Measurements from ENCODE around the gene GSTK1.

The GSTK1 gene

DNA sequence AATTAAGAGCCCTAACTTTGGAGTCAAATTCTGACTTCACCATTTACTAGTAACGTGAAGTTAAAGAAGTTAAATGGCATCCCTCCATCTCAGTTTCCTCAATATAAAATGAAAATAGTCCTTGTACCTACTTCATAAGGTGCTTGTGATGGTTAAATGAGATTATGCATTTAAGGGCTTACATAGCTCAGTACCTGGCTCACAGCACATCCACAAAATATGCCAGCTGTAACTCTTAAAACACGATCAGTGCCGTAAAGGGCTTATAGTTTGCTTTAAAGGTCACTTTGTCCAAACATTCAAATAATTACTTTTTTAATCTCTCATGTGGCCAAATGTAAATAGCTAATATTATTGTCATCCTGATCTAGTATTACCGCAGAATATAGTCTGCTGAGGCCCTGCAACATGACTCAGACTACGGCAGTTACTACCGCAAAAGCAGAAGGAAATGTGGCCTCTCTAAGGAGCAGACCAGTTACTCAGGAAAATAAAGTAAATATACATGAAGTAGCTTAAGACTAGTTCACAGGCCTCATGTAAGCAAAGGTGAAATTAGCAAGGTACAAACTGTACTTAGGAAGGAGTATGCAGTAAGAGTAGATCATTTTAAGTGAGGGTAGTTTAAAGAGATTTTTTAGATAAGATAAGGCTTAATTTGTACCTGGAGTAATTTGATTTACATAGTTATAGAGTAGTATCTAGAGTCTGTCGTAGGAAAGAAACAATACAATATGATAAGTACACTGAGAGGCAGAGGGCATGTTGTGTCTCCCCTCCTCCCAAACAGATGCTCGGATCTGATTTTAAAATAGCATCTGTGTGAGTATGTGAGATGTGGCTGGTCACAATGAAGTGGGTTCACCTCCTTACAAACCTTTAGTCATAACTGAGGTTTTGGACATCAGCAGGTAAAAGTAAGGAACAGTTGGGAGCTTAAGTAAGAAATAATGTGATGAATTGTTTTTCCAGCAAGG lies 38.0 kb downstream of the GSTK1 start:
- no peak for DNase-seq

DNA sequence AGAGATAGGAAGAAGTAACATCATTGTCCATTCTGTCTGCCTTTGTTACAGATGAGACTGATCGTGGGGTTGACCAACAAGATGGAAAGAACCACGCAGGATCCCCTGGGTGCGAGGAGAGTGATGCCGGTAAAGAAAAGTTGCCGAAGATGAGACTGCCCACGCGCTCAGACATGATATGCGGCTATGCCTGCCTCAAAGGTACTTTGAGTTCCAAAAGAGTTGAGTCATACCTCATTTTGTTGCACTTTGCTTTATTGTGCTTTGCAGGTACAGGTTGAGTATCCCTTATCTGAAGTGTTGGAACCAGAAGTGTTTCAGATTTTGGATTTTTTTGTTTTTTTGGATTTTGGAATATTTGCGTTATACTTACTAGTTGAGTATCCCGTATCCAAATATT lies 40.5 kb downstream of the GSTK1 start:
- no peak for DNase-seq

DNA sequence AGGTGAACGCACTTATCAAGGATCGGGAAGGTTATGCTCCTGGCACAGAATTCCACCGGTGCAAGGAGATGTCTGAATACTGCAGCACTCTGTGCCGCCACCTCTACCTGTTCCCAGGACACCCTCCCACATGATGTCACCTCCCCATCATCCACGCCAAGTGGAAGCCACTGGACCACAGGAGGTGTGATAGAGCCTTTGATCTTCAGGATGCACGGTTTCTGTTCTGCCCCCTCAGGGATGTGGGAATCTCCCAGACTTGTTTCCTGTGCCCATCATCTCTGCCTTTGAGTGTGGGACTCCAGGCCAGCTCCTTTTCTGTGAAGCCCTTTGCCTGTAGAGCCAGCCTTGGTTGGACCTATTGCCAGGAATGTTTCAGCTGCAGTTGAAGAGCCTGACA lies 41.7 kb downstream of the GSTK1 start:
- DNase-seq: no peak

DNA sequence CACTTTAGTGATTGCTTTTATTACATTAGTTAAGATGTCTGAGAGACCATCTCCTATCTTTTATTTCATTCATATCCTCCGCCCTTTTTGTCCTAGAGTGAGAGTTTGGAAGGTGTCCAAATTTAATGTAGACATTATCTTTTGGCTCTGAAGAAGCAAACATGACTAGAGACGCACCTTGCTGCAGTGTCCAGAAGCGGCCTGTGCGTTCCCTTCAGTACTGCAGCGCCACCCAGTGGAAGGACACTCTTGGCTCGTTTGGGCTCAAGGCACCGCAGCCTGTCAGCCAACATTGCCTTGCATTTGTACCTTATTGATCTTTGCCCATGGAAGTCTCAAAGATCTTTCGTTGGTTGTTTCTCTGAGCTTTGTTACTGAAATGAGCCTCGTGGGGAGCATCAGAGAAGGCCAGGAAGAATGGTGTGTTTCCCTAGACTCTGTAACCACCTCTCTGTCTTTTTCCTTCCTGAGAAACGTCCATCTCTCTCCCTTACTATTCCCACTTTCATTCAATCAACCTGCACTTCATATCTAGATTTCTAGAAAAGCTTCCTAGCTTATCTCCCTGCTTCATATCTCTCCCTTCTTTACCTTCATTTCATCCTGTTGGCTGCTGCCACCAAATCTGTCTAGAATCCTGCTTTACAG lies 42.3 kb downstream of the GSTK1 start:
- no peak for DNase-seq

DNA sequence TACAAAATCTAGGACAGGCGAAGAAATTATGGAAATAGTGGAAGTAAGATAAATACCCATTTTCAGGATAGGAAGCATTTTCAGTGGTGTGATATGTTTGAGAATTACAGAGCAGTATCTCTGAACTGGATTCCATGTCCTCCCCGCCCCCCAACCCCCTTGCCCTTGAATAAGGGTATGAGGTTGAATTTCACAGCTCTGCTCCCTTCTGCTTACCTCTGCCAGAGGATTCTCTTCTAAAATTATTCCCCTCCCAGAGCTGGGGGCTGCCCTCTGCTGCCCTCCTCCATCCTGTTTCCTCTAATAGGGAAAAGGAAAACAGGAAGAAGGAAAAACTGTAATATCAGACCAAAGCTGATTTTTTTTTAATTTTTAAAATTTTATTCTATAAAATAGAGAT lies 45.4 kb downstream of the GSTK1 start:
- no peak for DNase-seq

DNA sequence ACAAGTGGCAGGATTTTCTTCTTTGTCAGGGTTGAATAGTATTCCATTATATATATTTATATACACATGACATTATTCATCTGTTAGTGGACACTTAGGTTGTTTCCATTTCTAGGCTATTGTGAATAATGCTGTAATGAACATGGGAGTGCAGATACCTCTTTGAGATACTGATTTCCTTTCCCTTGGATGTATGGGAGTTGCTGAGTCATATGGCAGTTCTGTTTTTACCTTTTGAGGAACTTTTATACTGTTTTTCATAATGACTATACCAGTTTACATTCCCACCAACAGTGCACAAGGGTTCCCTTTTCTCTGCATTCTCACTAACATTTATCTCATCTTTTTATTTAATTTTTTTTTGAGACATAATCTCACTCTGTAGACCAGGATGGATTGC lies 50.9 kb downstream of the GSTK1 start:
- no peak for DNase-seq

DNA sequence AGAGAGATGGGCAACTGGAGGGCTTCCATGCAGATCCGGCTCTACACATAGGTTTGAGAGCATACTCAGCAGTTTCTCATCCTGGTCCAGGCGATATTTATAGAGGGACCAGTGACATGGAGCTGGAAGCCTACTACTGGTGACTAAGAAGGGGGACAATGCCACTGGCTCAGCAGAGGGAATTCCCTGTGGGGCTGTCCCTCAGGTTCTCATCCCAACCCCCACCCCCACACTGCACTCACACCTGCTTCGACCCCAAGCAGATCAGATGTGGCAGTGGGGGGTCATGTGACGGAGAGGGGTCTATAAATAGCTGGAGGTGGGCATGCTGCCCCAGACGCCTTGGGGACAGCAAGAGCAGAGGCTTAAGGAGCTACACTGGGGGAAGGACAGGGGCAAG lies 52.5 kb downstream of the GSTK1 start, which contains the start of gene CLCN1:
CLCN1 (plus strand) TSS at position 336 of the 400 bp plus-strand sequence. CDS start 102 bp downstream, outside the sequence.
- no peak for DNase-seq

DNA sequence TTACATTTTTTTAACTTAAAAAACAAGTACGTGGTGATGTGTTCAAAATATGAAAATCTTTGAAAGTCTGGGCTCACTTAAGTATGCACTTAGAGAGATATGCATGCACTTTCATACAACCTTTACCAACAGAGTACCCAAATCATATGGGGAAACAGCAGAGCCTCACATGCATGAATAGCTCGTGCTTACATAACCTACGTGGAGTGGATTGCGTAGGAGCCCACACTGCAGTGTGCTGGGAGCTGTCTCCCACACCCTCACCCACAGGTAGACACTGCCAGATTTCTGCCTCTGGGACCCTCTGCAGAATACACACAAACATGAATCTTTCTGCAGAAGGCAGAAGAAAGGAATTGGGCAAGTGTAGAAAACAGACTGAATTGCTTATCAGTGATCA lies 53.3 kb downstream of the GSTK1 start:
- DNase-seq: no peak

DNA sequence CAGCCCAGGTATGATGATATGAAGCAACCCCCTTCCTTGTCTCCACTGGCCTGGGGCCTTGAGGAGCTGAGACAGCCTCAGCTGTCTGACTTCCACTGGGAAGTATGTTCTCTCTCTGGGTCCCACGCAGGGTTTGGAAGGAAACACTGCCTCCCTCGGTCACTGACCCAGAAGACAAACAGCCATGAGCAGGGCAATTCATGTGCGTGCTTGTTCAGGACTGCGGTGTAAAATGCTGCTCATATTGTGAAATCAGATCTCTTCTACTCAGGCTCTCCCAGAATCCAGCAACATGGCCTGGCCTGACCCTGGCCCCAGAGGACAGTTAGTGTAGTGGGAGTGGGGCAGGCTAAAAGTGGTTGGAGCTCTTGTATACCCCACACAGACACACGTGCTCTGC lies 55.4 kb downstream of the GSTK1 start:
- DNase-seq: no peak
